A673 (cell line): ENCODE measurements around the gene ZFP92.

Source experiments
- CTCF ChIP-seq: fragments of 300-800, 200-600 bp; sonication (generic); conservative IDR thresholded peaks from 2 replicates; pipeline ENCODE4 v1.5.1; 2017; ENCODE audit warnings: low read depth, mild to moderate bottlenecking, antibody characterized with exemption, low read length, moderate library complexity, mixed read lengths
- EZH2 ChIP-seq: fragments of 200-600 bp; sonication (generic); IDR thresholded peaks from 2 replicates; pipeline ENCODE4 v1.6.1; 2017; ENCODE audit warnings: borderline replicate concordance, low read depth, mild to moderate bottlenecking, mixed read lengths, antibody characterized with exemption, low read length; ENCODE audit not compliant: poor library complexity, severe bottlenecking

- TF ChIP-seq CTCF (no peak), EZH2 (no peak)
These were observed 3.7 kb downstream of the ZFP92 start for GRCh38 chrX:153414856-153415510.
